ENCODE measurements around the gene IGFN1.

The IGFN1 gene

GRCh38 chr1:201198598-201198997 lies 8.0 kb downstream of the IGFN1 start:
- Histone ChIP-seq H3K9ac (ENCODE audit: low read length) (no peak overlapping the region), H3K27me3 (ENCODE audit: control insufficient read depth, insufficient read depth, low read length) (no peaks in the 10 kb centered on the region), H3K4me3 (ENCODE audit: low read length) (no peak overlapping the region), H3K4me1 (ENCODE audit: control insufficient read depth, insufficient read depth, low read length) (no peaks in the 10 kb centered on the region), H3K36me3 (ENCODE audit: control insufficient read depth, insufficient read depth, low read length) (no peaks in the 10 kb centered on the region), H3K27ac (ENCODE audit: low read depth, low read length) (no peak overlapping the region)

DNA sequence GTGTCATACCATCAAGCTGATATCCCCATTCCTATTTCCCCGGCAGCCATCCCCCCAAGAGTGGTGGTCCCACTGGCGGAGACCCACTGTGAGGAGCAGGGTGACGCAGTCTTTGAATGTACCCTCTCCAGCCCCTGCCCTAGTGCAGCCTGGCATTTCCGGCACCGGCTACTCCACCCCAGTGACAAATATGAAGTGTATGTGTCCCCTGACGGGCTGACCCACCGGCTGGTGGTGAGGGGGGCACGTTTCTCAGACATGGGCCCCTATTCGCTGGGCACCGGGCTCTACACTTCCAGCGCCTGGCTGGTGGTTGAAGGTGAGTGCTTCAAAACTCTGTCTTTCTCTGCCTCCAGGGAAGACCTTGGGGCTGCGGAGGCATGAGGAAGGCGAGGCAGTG lies 14.4 kb downstream of the IGFN1 start:
- no peak overlapping the region for H3K4me3 ChIP-seq (ENCODE audit: low read length)
- H3K27me3 ChIP-seq (ENCODE audit: control insufficient read depth, insufficient read depth, low read length) = no peaks in the 10 kb centered on the region
- no peak overlapping the region for H3K9ac ChIP-seq (ENCODE audit: low read length)
- H3K4me1 ChIP-seq (ENCODE audit: control insufficient read depth, insufficient read depth, low read length) = no peaks in the 10 kb centered on the region
- no peaks in the 10 kb centered on the region for H3K36me3 ChIP-seq (ENCODE audit: control insufficient read depth, insufficient read depth, low read length)
- no peak overlapping the region for H3K27ac ChIP-seq (ENCODE audit: low read depth, low read length)

- Histone ChIP-seq H3K27me3 (ENCODE audit: control insufficient read depth, insufficient read depth, low read length) (no peaks in the 10 kb centered on the region), H3K4me3 (ENCODE audit: low read length) (no peak overlapping the region), H3K9ac (ENCODE audit: low read length) (no peak overlapping the region), H3K36me3 (ENCODE audit: control insufficient read depth, insufficient read depth, low read length) (no peaks in the 10 kb centered on the region), H3K4me1 (ENCODE audit: control insufficient read depth, insufficient read depth, low read length) (no peaks in the 10 kb centered on the region), H3K27ac (ENCODE audit: low read depth, low read length) (no peak overlapping the region)
These were observed 15.6 kb downstream of the IGFN1 start for GRCh38 chr1:201206176-201206575.

- Histone ChIP-seq H3K36me3 (ENCODE audit: control insufficient read depth, insufficient read depth, low read length) (no peaks in the 10 kb centered on the region), H3K4me3 (ENCODE audit: low read length) (no peak overlapping the region), H3K9ac (ENCODE audit: low read length) (no peak overlapping the region), H3K27me3 (ENCODE audit: control insufficient read depth, insufficient read depth, low read length) (no peaks in the 10 kb centered on the region), H3K4me1 (ENCODE audit: control insufficient read depth, insufficient read depth, low read length) (no peaks in the 10 kb centered on the region), H3K27ac (ENCODE audit: low read depth, low read length) (no peak overlapping the region)
These were observed 16.4 kb downstream of the IGFN1 start for GRCh38 chr1:201207046-201207445.

GRCh38 chr1:201208236-201208635 lies 17.6 kb downstream of the IGFN1 start:
- no peak overlapping the region for H3K27ac ChIP-seq (ENCODE audit: low read depth, low read length)
- no peaks in the 10 kb centered on the region for H3K4me1 ChIP-seq (ENCODE audit: control insufficient read depth, insufficient read depth, low read length)
- no peaks in the 10 kb centered on the region for H3K36me3 ChIP-seq (ENCODE audit: control insufficient read depth, insufficient read depth, low read length)
- no peak overlapping the region for H3K9ac ChIP-seq (ENCODE audit: low read length)
- peaks cover 2% of the 10 kb centered on the region for H3K27me3 ChIP-seq (ENCODE audit: control insufficient read depth, insufficient read depth, low read length)
- H3K4me3 ChIP-seq (ENCODE audit: low read length) = no peak overlapping the region

- no peak overlapping the region for H3K4me3 ChIP-seq (ENCODE audit: low read length)
- peaks cover 2% of the 10 kb centered on the region for H3K27me3 ChIP-seq (ENCODE audit: control insufficient read depth, insufficient read depth, low read length)
- H3K4me1 ChIP-seq (ENCODE audit: control insufficient read depth, insufficient read depth, low read length) = no peaks in the 10 kb centered on the region
- no peak overlapping the region for H3K27ac ChIP-seq (ENCODE audit: low read depth, low read length)
- no peaks in the 10 kb centered on the region for H3K36me3 ChIP-seq (ENCODE audit: control insufficient read depth, insufficient read depth, low read length)
- H3K9ac ChIP-seq (ENCODE audit: low read length) = no peak overlapping the region
These were observed 21.4 kb downstream of the IGFN1 start for GRCh38 chr1:201212056-201212455.

DNA sequence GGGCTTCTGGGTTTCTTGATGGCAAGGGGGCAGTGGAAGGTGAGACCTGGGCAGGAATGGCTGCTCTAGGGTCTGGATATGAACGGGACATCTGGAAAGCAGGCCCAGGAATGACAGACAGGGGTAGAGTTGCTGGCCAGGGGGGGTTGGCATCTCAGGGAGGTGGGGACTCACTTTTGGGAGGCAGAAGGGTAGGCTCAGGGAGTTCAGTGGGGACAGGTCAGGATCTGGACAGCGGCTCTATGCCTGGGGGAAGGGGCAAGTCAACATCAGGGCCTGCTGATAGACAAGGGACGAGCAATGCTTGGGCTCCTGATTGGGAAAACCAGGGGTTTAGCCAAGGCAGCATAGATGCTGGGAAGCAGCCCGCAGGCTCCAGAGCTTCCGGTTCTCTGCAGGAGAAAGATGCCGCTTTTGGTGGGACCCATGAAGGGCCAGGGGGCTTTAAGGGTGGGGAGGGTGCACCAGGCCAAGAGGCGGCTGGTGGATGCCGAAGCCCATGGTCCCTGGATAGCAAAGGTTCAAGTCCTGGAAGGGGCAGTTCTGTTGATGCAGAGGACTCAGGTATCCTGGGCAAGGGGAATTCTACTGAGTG lies 21.9 kb downstream of the IGFN1 start:
- Histone ChIP-seq H3K27me3 (ENCODE audit: control insufficient read depth, insufficient read depth, low read length) (peaks cover 2% of the 10 kb centered on the region), H3K4me1 (ENCODE audit: control insufficient read depth, insufficient read depth, low read length) (no peaks in the 10 kb centered on the region), H3K36me3 (ENCODE audit: control insufficient read depth, insufficient read depth, low read length) (no peaks in the 10 kb centered on the region), H3K4me3 (ENCODE audit: low read length) (no peak overlapping the region), H3K27ac (ENCODE audit: low read depth, low read length) (no peak overlapping the region), H3K9ac (ENCODE audit: low read length) (no peak overlapping the region)

DNA sequence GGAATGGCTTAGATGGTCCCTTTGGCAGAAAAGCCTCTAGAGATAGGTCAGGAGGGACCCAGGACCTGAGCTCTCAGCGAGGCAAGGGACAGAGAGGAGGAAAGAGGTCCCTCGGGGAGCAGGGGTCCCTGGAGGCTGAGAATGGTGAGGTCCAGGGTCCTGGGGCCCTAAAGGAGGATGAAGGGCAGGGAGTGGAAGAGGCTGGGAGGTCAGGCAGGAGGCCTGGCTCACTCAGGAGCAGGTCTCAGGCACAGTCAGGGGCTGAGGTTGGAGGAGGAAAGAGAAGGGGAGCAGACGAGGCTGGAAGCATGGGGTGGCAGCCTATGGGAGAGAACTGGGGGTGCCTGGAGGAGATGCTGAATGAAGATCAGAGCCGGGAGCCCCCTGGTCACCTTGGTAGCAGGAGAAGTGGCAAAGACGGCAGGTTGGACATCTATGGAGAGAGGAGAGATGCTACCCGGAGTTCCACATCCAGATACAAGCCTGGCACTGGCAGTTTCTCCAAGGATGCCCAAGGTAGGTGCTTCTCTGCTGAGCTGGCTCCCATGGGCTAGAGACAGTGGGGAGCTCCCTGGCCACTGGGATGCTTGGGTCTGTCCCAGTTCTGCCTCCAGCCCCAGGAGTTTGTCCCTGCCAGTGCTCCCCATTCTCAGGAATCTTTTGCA lies 22.6 kb downstream of the IGFN1 start:
- no peak overlapping the region for H3K9ac ChIP-seq (ENCODE audit: low read length)
- no peaks in the 10 kb centered on the region for H3K4me1 ChIP-seq (ENCODE audit: control insufficient read depth, insufficient read depth, low read length)
- H3K27me3 ChIP-seq (ENCODE audit: control insufficient read depth, insufficient read depth, low read length) = peaks cover 2% of the 10 kb centered on the region
- no peak overlapping the region for H3K27ac ChIP-seq (ENCODE audit: low read depth, low read length)
- H3K36me3 ChIP-seq (ENCODE audit: control insufficient read depth, insufficient read depth, low read length) = no peaks in the 10 kb centered on the region
- H3K4me3 ChIP-seq (ENCODE audit: low read length) = no peak overlapping the region

DNA sequence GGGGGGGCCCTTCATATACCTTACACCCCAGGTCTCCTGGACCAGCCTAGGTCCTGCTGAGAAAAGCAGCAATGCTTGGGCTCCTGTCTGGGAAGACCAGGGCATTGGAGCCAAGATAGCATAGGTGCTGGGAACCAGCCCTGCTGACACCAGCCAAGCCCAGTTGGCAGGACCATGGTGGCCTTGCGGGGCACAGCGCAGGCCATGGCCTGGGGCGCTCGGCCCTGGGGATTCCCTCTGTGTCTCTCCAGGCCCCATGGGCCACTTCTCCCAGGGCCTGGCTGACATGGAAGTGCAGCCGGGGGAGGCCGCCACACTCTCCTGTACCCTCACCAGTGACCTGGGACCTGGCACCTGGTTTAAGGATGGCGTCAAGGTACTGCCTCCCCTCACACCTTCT lies 23.3 kb downstream of the IGFN1 start:
- H3K9ac ChIP-seq (ENCODE audit: low read length) = no peak overlapping the region
- H3K4me1 ChIP-seq (ENCODE audit: control insufficient read depth, insufficient read depth, low read length) = no peaks in the 10 kb centered on the region
- H3K27ac ChIP-seq (ENCODE audit: low read depth, low read length) = no peak overlapping the region
- no peak overlapping the region for H3K4me3 ChIP-seq (ENCODE audit: low read length)
- no peaks in the 10 kb centered on the region for H3K36me3 ChIP-seq (ENCODE audit: control insufficient read depth, insufficient read depth, low read length)
- H3K27me3 ChIP-seq (ENCODE audit: control insufficient read depth, insufficient read depth, low read length) = peaks cover 2% of the 10 kb centered on the region

GRCh38 chr1:201214461-201214860 lies 23.8 kb downstream of the IGFN1 start:
- H3K9ac ChIP-seq (ENCODE audit: low read length) = no peak overlapping the region

GRCh38 chr1:201214886-201215285 lies 24.3 kb downstream of the IGFN1 start:
- no peaks in the 10 kb centered on the region for H3K4me1 ChIP-seq (ENCODE audit: control insufficient read depth, insufficient read depth, low read length)
- H3K27me3 ChIP-seq (ENCODE audit: control insufficient read depth, insufficient read depth, low read length) = peaks cover 2% of the 10 kb centered on the region
- H3K36me3 ChIP-seq (ENCODE audit: control insufficient read depth, insufficient read depth, low read length) = no peaks in the 10 kb centered on the region
- no peak overlapping the region for H3K4me3 ChIP-seq (ENCODE audit: low read length)
- H3K9ac ChIP-seq (ENCODE audit: low read length) = no peak overlapping the region
- H3K27ac ChIP-seq (ENCODE audit: low read depth, low read length) = no peak overlapping the region

More at GRCh38 chr1:201214461-201214860, 23.8 kb downstream of the IGFN1 start:
- H3K36me3 ChIP-seq (ENCODE audit: control insufficient read depth, insufficient read depth, low read length) = no peaks in the 10 kb centered on the region
- H3K27me3 ChIP-seq (ENCODE audit: control insufficient read depth, insufficient read depth, low read length) = peaks cover 2% of the 10 kb centered on the region
- no peaks in the 10 kb centered on the region for H3K4me1 ChIP-seq (ENCODE audit: control insufficient read depth, insufficient read depth, low read length)
- H3K4me3 ChIP-seq (ENCODE audit: low read length) = no peak overlapping the region
- H3K27ac ChIP-seq (ENCODE audit: low read depth, low read length) = no peak overlapping the region

GRCh38 chr1:201215531-201216357 lies 25.1 kb downstream of the IGFN1 start:
- Histone ChIP-seq H3K9ac (ENCODE audit: low read length) (no peak overlapping the region), H3K36me3 (ENCODE audit: control insufficient read depth, insufficient read depth, low read length) (no peaks in the 10 kb centered on the region), H3K27me3 (ENCODE audit: control insufficient read depth, insufficient read depth, low read length) (peaks cover 2% of the 10 kb centered on the region), H3K4me1 (ENCODE audit: control insufficient read depth, insufficient read depth, low read length) (no peaks in the 10 kb centered on the region), H3K4me3 (ENCODE audit: low read length) (no peak overlapping the region), H3K27ac (ENCODE audit: low read depth, low read length) (no peak overlapping the region)

Data from rectal smooth muscle tissue (tissue), 1 donor.